GM19240 (cell line): ENCODE results near the gene SLC26A9.

ENCODE experiments used
- DNase-seq: peaks from one replicate; pipeline ENCODE4 v3.0.0; 2011; ENCODE audit warnings: low spot score; ENCODE audit not compliant: insufficient read length

Gene SLC26A9

DNA sequence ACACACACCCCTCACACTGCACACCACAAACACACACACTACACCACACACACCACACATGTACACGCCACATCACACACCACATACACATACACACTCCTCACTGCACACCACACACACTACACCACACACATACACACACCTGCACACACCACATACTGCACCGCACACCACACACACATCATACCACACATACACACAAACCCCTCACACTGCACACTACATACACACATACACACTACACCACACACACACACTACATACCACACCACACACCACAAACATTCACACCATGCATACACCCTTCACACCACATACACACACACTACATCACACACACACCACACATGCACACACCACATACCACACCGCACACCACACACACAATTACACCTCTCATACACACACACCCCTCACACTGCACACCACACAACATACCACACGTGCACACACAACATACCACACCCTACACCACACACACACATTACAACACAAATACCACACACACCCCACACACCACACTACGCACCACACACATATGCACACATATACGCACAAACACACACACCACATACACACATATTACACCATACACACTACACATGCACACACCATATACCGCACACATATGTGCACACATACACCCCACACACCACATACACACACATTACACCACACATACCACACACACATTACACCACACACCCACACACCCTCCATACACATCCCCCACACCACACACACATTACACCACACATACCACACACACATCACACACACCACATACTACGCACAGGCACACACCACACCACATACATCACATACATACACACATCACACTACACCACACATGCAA is 30.3 kb upstream of the SLC26A9 start:
- DNase-seq, result no peak

DNA sequence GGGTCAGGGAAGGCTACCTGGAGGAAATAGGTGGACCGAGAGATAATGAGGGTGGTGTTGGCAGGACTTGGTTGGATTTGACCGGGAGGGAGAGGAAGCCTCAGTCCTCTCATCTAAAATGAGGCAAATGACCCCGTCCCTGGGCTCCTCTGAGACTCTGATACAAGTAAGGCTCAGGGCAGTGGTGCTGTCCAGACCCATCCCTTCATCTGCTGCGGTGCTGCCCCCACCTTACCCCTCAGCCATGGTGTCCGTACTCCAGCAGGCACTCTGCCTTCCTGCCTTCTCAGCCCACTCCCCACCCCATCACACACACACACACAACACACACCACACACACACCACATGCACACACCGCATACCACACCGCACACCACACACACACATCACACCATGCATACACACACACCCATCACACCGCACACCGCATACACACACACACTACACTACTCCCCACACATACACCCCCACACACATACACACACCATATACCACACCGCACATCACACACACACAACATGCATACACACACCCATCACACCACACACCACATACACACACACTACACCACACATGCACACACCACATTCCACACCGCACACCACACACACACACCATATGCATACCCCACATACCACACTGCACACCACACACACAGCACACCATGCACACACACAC is 29.4 kb upstream of the SLC26A9 start:
- DNase-seq, result no peak

DNA sequence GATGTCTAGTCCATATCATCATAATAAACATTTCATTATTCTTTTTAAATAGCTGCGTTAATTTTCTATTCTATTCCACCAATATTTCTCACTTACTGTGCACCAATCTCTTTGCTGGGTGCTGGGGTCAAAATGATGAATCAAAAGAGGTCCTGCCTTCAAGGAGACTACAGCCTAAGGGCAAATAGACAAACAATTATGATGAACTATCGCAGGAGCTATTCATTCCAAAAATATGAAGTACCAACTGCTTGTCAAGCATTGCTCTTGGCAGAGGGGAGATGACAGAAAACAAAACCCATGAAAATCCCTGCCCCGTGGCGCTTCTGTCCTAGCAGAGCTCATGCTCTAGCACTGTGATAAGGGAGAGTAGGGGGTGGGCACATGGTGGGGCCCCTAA is 28.8 kb upstream of the SLC26A9 start:
- DNase-seq, result no peak

DNA sequence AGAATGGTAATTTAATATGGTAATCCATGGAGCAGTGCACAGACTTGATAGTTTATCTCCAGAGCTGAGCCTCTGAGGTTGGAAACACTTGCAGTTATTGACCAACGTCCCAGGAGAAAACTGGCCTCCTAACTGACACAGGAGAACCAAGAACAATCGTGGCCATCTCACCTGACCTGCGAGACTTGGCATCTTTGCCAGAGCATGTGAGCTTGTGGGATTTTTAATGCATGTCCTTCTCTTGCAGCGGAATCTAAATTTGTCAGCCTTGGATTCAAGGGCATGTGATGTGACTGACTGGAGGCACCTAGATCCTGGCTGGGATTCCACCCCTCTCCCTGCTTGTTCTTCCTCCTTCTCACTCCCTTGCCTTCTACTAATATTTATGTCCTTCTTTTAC is 27.8 kb upstream of the SLC26A9 start:
- DNase-seq, result no peak

DNA sequence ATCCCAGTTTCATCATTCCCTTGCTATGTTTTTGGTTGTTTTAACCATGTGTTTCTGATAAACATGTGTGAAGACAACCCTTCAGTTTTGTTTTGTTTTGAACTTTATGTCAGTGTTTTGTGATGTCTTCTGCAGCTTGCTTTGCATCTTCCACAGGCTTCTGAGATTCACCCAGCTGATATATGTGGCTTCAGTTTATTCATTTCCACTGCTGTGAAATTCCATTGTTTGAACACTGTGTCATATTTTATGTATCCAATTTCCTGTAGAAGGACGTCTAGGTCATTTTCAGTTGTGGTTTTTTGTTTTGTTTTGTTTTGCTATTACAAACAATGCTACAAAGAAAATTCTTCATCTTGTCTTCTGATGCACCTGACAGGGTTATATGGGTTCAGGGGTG is 27.2 kb upstream of the SLC26A9 start:
- DNase-seq, result no peak

DNA sequence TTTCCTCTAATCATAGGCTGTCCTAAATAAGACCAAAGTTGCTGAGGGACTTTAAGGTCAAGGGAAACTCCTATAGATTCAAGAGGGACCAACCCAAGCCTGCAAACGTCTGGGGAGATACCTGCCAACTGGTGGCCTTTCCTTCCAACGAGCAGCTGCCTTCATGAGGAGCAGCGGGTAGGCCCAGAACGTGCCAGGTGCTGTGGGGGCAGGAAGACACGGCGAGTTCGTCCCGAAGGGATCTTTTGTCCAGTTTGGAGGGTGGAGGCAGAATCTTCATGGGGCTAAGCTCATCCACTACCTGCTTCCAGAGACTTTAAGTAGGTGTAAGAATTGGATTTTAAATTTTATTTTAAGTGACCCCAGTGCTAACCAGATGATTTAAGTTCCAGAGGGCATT is 26.0 kb upstream of the SLC26A9 start:
- no peak for DNase-seq

DNA sequence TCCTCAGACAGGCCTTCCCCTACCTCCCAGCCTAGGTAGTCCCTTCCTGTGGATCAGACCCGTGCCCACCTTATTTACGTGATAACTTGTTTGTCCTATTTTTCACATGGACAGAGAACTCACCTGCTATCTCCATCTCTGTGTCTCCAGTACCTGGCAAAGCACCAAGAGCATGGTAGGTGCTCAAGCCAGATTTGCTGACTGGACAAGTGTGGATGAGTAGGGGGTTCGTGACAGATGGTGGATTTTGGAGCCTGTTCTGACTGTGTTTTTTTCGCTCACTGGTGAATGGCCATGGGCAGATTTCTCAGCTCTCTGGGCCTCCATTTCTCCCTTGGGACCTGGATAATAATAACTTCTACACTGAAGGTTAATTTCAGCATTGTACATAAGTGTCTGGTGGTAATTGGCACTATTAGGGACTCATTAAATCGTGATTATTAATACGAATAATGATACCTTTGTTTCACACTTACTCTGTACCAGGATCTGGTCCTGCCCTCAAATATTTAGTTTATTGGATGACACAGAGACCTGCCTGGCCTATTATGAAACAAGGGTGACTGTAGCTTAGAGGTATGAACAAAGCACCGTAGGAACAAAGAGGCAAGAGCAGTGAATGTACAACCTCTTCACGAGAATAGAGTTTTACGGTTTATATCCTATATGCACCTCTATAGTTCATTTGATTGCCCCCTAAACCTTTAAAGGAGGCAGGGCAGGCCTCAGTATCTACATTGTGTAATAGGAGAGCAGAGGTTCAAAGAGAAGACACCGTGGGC is 24.5 kb upstream of the SLC26A9 start:
- no peak for DNase-seq

DNA sequence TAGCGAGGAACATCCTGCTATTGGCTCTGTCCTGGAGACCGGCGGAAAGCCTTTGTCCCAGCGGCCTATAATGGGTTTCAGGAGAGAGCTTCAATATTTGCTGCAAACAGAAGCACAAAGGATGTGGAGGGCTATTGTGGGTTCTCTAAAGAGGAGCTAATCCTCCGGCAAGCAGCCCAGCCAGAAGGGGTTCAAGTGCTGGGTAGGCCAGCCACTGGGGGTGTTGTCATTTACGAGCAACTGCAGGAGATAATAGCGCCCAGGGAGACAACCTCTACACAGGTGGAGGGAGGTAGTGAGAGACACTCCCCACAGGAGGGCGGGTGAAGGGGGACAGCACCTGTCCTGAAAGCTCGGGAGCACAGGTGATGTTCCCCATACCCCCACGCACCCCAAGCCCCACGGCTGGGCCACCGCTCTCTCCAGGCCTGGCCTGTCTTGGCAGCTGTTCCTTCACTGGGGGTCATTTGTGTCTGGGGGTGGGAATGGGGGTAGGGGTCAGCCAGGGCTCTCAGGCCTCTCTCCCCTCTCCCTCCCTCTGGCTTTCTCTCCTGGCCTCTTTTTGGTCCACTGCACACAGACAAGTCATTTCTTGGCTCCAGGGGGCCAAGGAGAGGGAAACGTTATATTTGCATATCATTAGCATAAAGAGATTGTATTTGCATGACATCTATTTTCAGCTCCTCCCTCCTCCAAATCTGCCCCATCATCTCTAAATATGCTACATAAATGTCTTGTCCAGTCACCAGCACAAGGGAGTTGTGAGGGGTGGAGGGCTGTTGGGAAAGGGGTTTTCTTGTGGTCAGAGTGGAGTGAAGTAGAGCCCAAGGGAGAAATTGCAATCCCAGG is 22.0 kb upstream of the SLC26A9 start:
- DNase-seq, result no peak

DNA sequence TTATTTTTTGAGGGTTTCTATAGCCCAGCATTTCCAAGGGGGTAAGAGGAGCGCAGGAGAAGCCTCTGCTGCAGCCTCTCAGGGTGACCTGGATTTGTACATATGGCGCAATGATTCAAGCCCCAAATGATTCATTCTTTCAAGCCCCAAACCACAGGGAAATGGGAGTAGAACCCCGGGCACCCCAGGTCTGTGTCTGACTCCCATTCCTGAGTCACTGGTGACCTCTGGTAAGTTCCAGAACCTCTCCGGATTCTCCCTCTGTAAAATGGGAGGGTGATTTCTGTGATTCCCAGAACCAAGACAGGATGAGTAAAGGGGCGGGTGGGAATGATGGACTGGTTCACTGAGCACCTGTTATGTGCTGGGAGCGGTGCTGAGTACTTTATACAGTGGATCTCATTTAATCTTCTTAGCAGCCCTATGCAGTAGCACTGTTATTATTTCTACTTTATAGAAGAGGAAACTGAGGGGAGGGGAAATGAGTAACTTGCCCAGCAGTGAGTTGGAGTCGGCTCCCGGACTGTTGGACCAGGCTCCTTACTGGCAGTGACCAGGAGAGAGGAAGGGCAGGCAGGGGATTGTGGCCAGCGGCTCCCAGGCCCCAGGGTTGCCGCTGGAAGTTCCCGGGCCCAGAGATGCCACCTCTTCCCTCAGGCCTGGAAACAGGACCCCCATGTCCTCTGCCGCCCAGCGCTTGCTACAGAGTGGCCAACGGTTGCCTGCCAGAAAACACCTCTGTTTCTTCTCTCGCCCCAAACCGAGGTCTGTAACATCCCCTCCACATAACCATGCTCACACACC is 20.3 kb upstream of the SLC26A9 start:
- DNase-seq, result no peak

DNA sequence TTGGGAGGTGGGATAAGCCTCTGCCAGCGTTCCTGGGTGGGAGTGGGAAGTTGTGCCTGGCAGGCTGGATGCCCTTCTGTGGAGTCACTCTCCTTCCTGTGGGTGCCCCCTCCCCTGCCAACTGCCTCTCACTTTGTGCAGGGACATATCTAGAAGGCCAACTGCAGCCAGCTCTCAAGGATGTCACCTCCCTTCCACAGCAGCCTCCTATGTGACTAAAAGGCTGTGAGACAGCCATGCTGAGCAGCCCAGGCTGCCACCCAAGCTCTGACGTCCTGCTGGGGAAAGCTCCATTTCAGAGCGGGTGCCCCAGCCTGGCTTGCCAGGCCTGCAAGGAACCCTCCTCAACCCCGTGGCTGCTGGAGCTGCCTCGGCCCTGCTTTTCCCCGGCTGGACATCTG is 19.6 kb upstream of the SLC26A9 start:
- no peak for DNase-seq

DNA sequence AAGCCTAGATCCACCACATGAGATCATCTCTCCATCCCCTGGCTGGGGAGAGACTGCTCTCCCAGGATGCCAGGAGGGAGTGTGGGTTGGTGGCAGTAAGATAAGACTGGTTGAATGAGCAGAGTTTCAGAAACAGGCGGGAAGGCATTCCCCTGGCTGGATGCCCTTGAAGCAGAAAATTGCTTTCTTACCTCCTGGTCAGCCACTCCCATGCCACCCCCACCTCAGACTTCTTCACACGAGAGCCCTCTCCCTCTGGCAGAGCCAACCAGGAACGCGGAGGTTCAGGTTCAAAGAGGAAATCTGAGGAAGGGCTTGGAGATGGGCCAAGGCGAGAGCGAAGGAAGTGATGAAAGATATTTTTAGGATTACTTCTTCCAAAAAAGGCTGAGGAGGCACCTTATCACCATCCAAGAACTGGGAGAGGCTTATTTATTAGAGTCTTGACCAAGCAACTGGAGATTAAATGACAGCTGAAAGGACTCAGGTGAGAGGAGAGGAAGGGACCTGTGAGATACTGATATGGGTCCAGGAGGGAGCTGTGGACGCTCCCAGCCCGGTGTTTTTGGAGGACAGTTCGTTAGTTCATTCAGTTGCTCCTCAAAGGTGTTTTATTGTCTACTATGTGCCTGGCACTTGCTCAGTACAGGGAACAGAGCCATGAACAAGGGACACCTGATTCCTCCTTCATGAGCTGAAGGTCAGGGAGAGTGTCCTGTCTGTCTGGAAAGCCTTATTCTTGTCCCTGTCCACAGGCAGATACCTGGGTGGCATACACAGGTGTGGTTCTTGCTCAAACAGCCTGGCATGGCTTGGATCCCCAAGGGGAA is 18.9 kb upstream of the SLC26A9 start:
- DNase-seq, result no peak

DNA sequence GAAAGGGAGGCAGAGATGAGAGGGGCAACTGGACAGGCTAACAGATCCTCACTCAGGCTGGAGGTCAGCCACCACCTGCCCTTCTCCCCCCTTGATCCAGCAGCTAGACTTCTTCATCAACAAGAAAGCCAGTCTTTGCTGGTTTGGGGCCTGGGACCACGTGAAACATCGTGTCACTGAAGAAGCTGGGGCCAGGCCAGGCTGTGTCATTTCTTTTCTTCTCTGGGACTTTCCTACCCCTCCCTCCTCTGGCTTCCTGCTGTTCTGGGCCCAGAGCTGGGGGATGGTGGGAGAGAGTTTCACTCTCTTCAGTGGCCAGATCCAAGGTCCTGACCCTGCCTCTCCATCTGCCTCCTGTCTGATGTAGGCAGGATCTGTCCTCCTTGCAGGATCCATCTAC is 18.1 kb upstream of the SLC26A9 start:
- peak; percentile 13 for DNase-seq

DNA sequence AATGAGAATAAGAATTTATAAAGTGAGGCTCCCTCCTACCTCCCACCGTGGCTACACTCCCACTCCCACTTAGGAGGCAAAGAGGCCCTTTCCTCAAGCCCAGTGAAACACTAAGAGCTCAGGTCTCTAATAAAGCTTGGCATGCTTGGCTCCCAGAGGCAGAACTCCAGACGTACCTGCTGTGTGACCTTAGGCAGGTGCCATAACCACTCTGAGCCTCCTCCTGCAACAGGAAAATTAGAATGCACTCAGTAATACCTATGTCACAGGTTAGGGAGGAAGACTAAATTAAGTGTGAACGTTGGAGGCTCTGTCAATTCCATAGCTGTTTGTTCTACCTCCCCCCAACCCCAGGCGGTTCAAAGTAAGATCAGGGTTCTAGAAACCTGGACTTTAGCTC is 16.5 kb upstream of the SLC26A9 start:
- no peak for DNase-seq

DNA sequence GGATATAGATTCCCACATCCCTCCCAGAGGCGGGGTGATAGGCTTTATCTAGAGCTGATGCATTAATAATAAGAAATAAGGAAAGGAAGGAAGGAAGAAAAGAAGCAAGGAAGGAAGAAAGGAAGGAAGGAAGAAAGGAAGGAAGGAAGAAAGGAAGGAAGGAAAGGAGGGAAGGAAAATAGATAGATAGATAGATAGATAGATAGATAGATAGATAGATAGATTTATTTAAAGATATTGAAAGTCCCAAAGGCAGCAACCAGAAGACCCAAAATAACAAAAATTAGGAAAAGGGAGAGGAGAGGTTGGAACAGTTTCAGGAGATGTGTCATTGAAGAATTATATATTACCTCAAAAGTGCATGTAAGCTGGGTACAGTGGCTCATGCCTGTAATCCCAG is 12.2 kb upstream of the SLC26A9 start:
- DNase-seq, result no peak

DNA sequence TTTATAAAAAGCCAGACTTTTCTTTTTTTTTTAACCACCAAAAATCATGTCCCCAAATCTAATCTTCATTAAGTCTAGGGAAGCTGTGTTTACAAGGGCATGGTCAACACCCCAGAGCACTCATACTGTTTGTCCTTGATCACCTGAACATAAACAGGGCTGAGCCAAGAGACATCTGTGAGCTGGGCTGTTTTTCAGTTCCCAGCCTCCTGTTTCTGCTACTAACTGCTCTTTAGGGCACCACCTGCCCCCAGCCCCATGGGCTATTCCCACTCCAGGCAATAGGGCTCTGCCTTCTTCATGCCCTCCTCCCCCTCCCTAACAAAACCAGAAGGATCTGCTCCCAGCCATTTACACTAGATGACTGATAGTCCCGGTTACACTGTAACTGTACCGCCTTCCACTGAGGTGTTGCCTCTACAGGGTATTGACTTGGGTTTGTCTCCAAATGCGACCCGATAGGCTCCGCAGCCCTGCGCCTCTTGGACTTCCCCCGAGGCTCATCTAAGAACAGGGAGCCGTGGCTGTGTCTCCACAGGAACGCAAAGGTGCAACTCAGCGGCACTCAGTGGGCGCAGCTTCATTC is 11.7 kb upstream of the SLC26A9 start:
- DNase-seq, result no peak

DNA sequence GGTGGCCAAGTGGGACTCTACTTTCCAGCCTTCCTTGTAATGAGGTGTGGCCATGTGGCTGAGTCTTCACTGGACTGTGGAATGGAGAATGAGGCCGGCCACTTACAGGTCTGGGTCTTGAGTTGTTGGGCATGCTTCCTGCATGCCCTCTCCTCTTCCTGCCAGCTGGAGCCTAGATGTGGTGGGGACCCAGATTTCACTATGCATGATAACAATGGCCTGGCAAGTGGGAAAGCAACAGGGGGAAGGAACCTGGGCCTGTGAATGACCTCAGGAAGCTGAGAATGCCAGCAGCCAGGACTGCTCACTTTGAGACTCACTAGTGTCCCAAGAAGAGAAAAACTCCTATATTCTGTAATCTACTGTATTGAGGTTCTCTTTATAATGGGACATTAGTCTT is 8.5 kb upstream of the SLC26A9 start:
- DNase-seq, result no peak

DNA sequence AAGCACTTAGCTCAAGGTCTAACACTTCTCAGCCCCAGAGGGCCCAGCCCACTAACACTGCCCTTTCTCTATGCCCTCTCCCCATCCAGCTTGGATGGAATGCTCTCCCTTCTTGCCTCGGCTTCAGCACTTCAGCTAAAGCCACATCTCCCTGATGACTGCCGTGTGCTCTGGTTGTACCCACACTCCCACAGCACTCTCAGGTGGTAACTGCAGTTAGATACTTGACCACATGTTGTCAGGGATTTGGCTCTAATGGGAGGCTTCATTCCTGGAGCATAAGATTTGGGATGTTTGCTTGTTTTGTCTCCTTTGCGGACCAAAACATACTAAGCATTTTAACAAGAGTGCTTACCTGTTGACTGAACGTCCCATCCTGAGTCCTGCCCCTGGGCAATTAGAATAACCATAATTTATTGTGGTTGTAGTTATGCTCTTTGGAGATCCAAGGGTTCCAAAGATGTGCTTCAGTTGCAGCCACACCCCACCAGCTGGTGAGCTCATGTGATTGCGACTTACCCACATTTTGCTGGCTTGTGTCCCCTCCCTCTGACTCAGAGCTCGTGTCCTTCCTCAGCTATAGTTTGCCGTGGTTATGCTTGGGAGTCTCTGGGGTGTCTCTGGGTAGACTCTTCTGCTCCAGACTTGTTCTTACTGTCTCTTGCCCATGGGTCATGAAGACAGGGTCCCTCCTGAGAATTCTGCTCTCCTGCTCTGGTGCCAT is 7.7 kb upstream of the SLC26A9 start:
- DNase-seq, result no peak

DNA sequence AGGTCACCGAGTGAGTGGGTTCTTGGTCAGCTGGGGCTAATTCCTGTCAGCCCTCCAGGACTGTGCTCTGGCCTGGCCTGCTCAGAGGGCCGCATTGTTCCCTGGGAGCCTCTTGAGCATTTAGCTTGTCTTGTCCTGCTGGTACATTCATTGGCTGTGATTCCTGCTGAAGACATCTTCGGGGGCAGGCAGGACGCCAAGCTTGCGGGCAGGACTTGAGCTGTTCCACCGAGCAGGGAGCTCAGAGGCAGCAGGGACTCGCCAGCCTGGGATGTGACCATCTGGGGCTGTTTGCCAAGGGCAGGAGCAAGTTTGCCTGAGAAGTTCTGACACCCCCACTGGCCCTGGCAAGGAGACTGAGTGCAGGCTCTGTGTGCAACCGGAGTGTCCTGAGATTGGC is 7.0 kb upstream of the SLC26A9 start:
- no peak for DNase-seq

DNA sequence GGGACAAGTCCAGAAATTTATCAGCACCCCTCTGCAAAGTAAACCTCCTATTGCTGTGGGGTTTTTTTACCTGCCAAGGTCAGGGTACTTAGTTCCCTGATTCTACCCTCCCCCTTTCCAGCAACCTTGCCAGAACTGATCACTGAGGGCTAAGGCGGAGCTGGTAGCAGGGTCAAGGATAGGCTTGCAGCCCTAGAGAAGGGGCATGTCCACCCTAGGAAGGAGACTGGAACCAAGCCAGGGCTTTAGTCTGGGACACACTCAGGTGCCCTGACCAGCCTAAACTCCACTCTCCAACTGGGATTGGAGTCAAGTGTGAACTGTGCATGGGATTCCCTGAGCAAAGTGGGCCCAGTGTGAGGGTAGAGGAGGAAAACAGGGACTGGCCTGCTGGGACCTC is 6.5 kb upstream of the SLC26A9 start:
- DNase-seq, result no peak
